SW480 (cell line): ENCODE results near the gene SP140.
"Not testable (repeated sequence)": the region's sequence is repeated elsewhere in the genome, so short reads cannot be mapped to it uniquely, and the experiment has no call there.

Source experiments
- DNase-seq: peaks from one replicate; pipeline ENCODE4 v3.0.0-alpha.2; 2016; ENCODE audit warnings: low spot score

SP140 gene

DNA sequence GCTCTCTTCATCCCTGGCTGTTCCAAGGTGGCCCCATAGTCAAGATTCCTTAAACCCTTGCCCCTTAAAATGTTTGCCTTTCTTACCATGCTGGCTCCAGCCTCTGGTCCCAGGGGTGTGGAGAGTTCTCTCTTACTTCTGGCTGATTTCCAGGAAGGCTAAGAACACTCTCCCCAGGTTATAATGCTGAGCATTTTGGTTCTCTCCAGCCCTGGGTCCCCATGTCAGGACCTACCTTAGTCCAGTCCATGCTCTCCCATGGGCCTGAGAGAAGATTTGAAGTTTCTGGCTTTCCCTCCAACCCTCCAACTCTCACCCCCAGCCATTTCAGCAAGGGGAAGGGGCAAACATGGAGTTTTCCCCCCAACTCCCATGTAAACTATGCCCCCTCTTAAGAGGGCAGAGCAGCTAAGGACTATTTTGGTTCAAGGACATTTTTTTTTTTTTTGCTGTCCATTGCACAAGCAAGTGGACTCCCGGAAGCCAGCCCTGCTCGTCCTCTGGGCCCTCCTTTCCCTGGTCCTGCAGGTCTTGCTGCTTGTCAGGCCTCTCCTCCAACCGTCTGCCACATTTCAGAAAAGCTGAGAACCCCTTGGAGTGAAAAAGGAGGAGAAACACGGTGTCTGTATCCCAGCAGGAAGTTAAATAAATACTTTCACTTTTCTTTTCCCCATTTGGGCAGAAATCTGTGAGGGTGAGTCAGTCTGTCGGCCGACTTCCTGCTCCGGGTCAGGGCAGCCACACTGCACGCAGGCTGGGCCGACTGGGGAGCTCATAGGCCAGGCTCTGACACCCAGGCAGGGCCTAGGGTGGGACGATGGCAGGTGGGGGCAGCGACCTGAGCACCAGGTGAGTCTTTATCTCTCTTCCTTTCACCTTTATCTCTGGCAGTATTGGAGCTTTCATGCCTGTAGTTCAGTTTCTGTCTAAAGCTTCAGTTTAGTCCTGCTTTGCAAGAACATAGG is 101.2 kb downstream of the SP140 start, which contains the start of gene SP140L:
SP140L (plus strand) TSS at position 741 of the 965 bp plus-strand sequence; CDS start at position 818, 77 bp downstream.
- peak; percentile 44 for DNase-seq

DNA sequence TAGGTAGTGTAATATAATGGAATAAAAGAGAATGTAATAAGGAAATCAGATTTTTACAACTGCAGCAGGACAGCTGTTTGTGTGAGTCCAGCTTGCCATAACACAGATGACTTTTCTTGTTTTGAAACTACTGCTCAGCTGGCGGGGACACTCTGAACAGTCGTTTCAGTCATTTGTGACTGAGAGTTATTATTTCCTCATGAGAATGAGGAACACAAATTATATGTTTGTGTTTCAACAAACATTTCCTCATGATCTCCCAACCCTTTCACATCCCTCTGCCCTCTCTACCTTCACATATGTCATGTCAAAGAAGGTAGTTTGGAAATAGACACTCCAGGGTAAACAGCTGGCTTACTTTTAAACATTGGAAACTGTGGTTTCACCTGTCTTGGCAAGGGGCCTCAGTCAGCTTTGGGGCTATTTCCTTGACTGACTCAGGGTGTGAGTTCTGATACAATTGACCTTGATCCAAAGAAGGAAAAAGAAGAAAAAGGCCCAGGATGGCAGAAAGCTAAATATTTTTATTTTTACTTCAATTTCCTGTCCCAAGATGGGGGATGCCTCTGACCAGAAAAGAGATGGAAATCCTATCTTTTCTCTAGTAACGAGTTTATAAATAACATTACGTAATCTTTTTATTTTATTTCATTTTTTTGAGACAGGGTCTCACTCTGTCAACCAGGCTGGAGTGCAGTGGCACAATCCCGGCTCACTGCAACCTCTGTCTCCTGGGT is 102.0 kb downstream of the SP140 start:
- DNase-seq = no peak

DNA sequence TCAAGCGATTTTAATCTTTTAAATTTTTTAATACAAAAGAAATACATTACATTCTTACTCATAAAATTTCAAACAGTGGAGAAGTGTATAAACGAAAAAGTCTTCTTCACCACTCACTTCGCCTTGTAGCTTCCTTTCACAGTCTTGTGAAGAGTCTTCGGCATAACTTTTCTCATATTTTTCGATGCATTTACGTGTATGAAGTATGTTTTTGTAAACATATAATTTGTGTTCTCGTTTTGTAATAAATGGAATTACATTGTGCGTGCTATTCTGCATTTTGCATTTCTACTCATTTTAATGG is 102.6 kb downstream of the SP140 start:
- no peak for DNase-seq

DNA sequence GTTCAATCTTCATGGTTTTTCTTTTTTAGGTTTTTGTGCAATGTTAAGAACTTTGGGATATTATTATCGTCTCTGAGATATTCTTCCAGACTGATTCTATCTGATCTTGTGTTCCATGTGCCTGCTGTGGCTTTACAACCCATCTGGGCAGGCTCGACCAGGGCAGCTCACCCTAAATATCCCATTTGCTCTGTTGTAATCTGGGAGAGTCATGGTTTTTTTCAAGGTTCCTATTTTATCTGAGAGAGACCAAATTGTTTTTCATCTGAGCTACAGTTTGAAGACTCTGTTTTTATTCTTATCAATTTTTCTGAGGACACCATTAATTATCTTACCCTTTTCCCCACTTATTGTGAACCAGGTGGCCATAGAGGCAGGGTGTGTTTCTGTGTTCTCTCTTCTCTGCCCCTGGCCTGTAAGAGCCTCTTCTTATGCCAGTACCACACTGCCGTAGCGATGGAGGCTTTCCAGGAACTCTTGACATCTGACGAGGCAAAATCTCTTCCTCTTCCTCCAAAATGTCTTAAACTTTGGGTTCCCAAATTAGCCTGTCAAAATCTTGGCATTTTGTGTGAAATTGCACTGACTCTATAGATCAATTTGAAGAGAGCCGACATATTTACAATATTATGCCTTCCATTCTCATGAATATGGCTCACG is 104.5 kb downstream of the SP140 start:
- DNase-seq = no peak

DNA sequence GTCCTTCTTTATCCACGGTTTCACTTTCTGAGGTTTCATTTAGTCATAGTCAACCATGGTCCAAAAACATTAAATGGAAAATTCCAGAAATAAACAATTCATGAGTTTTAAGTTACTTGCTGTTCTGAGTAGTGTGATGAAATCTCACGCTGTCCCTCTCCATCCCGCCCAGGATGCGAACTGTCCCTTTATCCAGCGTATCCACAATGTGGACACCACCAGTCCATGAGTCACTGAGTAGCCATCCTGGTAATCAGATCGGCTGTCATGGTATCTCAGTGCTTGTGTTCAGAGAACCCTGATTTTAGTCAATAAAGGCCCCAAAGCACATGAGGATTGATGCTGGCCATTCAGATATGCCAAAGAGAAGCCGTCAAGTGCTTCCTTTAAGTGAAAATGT is 105.2 kb downstream of the SP140 start:
- no peak for DNase-seq

DNA sequence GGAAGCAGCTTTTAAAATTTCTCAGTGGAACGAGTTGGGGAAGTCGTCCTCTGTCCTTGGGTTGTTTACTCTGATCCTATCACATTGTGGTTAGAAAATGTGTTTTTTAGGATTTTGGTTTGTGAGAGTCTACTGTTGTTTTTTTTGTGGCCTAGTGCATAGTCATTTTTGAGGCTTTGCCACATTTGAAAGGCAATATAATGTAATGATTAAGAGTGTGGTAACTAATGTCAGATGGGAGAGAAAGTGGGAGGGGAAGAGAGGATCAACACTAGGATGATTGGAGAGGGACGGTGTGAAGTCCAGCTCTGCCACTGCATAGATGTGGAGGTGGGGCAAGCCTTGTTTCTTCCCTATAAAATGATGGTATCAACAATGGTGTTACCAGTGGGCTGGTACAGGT is 109.9 kb downstream of the SP140 start:
- DNase-seq = no peak

DNA sequence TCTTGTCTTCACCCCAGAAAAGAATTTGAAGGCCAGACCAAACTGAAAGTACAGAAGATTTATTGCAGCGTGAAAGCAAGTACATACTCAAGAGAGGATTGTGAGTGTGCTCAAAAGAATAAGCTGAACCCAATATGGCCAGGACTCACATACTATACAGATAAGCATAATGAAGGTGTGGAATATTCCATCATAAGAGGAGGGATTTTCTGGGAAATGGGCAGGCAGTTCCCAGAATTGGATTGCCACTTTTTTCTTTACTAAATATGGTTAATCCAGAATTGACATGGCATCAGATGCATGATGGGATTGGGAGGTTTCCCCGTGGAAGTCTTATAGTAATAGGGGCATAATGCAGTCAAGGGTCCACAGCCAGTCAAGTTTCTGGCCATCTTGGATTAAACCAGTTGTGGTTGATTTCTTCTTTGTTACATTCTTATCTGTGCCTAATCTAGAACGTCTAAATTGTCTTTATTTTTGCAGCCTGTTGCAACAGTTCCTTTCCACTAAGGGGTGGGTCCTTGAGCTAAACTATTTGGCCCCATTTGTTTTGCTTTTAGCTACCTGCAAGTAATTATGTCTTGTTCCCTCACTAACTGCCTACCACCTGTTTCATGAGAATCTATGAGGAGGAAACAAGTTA is 110.4 kb downstream of the SP140 start:
- no peak for DNase-seq

DNA sequence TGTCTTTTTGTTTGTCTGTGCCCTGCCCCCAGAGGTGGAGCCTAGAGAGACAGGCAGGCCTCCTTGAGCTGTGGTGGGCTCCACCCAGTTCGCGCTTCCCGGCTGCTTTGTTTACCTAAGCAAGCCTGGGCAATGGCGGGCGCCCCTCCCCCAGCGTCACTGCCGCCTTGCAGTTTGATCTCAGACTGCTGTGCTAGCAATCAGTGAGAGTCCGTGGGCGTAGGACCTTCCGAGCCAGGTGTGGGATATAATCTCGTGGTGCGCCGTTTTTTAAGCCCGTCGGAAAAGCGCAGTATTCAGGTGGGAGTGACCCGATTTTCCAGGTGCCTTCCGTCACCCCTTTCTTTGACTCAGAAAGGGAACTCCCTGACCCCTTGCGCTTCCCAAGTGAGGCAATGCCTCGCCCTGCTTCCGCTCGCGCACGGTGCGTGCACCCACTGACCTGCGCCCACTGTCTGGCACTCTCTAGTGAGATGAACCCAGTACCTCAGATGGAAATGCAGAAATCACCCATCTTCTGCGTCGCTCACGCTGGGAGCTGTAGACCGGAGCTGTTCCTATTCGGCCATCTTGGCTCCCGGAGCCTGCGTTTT is 116.5 kb downstream of the SP140 start:
- DNase-seq = not testable (repeated sequence)

DNA sequence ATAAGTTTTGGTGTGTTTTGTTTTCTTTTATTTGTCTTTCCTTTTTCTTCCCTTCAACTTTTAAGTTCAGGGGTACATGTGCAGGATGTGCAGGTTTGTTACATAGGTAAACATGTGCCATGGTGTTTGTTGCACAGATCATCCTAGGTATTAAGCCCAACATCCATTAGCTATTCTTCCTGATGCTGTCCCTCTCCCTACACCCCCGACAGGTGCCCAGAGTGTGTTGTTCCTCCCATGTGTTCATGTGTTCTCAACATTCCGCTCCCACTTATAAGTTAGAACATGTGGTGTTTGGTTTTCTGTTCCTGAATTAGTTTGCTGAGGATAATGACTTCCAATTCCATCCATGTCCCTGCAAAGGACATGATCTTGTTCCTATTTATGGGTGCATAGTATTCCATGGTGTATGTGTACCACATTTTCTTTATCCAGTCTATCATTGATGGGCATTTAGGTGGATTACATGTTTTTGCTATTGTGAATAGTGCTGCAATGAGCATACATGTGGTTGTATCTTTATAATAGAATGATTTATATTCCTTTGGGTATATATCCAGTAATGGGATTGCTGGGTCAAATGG is 117.6 kb downstream of the SP140 start:
- DNase-seq = not testable (repeated sequence)

DNA sequence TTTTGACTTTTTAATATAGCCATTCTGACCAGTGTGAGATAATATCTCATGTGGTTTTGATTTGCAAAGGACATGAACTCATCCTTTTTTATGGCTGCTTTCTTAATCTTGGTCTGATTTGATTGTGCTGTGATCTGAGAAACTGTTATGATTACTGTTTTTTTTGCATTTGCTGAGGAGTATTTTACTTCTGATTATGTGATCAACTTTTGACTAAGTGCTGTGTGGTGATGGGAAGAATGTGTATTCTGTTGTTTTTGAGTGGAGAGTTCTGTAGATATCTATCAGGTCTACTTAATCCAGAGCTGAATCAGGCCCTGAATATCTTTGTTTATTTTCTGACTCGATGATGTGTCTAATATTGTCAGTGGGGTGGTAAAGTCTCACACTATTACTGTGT is 118.2 kb downstream of the SP140 start:
- no peak for DNase-seq

DNA sequence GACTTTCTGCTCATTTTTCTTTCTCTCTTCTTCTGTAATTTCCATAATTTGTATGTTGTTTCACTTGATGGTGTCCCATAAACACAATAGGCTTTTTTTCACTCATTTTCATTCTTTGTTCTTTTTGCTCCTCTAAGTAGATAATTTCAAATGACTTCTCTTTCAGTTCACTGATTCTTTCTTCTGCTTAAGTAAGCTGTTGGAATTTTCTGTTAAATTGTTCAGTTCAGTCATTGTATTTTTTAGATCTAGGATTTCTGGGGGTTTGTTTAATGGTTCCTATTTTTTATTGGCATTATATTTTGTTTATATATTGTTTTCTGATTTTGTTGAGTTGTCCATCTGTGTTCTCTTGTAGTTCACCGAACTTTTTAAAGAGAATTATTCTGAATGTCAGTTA is 120.9 kb downstream of the SP140 start:
- no peak for DNase-seq

DNA sequence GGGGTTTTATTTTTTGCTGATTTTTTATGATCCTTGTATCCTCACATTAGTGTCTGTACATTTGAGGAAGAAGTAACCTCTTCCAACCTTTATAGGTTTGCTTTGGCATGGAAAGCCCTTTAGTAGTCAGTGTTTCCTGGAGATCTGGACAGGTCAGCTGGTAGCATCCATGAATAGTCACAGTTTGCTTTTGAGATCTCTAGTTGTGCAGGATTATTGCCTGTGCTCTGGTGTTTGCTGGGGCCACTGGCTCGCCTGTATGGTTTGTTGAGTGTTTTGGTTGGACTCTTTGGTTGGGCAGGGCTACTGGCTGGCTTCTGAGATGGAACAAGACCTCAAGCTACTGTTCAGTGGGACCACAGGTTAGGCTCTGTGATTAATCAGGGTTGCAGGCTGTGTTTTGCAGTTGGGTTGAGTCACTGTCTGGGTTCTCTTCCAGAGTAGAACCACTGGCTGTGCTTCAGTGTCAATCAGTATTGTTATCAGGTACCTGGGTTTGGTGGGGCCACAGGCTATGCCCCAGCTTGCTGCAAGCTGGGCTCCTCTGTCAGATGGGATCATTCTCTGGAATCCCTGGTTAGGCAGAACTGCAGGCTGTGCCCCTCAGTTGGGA is 121.5 kb downstream of the SP140 start:
- no peak for DNase-seq

DNA sequence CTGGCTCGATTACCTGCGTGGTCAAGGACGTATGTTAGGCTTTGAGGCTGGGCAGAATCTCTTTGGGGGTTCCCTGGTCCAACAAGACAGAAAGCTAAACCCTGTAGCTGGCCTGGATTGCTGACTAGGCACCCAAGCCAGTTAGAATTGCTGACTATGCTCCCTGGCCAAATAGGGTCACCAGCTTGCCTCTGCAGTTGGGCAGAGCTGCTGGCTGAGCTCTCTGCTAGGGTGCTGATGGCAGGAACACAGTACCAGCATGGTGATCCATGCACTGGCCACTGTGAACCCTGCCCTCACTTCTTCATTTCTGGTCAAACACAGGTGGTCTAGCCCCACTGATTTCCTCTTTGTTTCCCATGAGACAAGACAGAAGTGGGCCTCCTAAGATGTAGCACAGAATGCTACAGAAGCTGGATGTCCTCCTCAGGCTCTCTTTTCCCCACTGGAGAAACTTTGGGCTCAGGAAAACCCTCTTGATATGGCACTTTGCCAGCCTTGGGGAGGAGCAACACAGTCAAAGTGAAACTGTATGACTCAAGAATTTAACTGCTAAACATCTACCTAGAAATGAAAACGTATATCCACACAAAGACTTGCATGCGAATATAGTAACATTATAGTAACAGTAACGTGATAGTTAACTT is 122.2 kb downstream of the SP140 start:
- no peak for DNase-seq

DNA sequence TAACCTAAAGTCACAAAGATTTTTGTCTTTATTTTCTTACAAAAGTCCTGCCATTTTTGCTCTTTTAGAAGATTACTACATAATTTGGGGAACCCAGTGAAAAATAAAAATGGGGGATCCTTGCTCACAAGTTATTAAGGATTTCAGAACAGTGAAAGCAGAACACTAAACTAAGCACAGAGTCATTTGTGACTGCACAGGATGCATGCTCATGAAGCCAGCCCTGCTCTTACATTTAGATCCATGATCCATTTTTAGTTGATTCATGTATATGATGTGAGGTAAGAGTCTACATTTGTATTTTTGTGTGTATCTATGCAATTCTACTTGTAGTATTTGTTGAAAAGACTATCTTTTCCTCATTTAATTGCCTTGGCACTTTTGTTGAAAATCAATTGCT is 123.3 kb downstream of the SP140 start:
- DNase-seq = no peak

DNA sequence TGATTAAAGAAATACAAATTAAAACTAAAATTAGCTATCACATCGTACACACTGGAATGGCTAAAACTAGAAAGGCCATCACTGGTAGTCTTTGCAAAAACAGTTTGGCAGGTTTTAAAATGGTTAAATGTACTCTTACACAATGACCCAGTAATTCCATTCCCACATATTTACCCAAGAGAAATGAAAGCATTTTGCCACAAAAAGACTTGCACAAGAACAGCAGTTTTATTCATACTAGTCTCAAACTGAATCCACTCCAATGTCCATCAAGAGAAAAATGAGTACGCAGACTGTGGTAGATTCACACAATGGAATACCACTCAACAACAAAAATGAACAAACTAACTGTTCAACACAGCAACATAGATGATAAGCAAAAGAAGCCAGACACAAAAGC is 130.5 kb downstream of the SP140 start:
- DNase-seq = no peak

DNA sequence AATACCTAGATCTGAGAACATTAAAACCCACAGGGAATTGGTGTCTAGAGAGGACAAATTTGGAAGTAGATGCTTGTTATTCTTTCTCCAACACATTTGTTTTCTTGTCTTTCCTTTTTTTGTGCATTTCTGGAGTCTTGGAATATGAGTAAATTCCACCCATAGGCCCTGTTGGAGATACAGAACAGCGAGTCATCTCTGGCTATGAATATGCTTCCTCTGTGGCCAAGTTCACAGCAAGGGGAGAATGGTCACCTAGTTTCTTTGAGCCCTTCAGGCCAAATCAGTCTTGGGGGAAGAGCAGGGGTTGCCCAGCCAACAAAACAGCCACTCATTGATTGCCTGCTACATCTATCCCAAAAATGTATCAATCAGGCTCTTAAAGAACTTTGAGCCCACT is 132.8 kb downstream of the SP140 start:
- DNase-seq = no peak

DNA sequence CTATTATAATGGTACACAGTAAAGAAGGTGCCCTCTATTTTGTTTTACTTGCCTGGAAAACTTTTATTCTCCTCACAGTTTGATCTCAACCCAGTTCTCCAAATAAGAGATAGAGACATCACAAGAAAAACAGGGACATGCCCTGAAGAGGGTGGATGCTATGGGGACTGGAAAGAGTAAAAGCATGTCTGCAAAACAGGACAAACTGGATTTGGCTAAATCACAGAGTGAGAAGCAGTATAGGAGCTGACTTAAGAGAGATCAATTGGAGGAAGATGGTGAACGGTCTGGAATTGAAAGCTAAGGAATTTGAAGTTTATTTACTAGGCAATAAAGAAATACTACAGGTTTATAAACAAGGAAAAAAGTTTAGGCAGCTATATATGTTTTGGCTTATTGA is 134.5 kb downstream of the SP140 start:
- DNase-seq = no peak

DNA sequence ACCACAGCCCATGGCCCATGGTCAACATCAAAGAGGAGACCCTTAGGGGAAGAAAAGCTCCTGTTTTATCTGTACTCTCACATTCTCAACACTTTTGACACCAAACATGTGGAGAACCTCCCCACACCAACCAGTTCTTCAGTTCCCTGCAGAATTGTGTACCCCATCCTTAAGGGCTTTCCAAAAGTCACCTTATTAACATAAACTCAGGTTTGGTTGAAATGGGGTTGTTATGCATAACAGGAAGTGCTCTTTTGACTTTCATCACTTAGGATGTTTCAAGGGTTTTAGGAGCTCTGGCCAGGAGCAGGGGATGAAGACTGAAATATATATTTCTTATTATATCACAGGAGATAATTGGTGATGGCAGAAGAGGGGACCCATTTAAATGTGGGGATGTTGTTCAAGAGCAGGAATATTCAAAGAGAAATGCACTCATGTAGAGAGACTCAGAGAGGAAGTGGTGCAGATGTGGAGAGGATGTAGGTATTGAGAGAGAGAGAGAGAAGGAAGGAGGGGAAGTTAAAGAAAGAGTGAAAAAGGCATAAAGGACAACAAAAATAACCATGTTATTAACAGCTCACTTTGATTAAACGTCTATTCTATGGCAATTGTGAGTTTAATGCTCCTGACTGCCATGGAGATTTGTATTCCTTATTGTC is 136.6 kb downstream of the SP140 start:
- no peak for DNase-seq
